CD14-positive monocyte (primary cell): ENCODE measurements around the gene NEK2. TPM values are rescaled to one million over a fixed set of nuclear protein-coding genes. Genes with fewer than 3 reads are reported as not detected.

Source experiments
- DNase-seq, 3 donors: peaks; one replicate each; pipeline ENCODE4 v3.0.0-alpha.2; 2011 to 2022
- H2AFZ ChIP-seq: 2 replicates; pipeline ENCODE4 v1.6.0; 2012; ENCODE audit warnings: mild to moderate bottlenecking, low read depth, low read length, inconsistent platforms; ENCODE audit not compliant: insufficient read depth, poor library complexity, severe bottlenecking
- H3K27ac ChIP-seq, 2 donors: 1 replicate in 1 of 2; 2 replicates in 1 of 2; pipeline ENCODE4 v1.5.1; 2012 to 2013; ENCODE audit warnings: low read length in 2 of 2, control low read depth in 1 of 2, inconsistent platforms in 1 of 2, low read depth in 1 of 2, mild to moderate bottlenecking in 1 of 2
- H3K27me3 ChIP-seq, 2 donors: one replicate each; pipeline versions ENCODE4 v1.6.0 to v1.6.1; 2011 to 2013; ENCODE audit warnings: low read length in 2 of 2; ENCODE audit not compliant: control insufficient read depth in 2 of 2, insufficient read depth in 2 of 2
- H3K36me3 ChIP-seq, 2 donors: replicated peaks in 1 of 2; 1 replicate in 1 of 2; 2 replicates in 1 of 2; pipeline versions ENCODE4 v1.5.1 to v1.6.1; 2012 to 2013; ENCODE audit warnings: low read length in 2 of 2, control low read depth in 1 of 2, inconsistent platforms in 1 of 2, mild to moderate bottlenecking in 1 of 2; ENCODE audit not compliant: insufficient read depth in 2 of 2, control insufficient read depth in 1 of 2
- H3K4me1 ChIP-seq, 2 donors: 1 replicate in 1 of 2; 2 replicates in 1 of 2; pipeline versions ENCODE4 v1.5.1 to v1.6.1; 2012 to 2013; ENCODE audit warnings: low read length in 2 of 2, control low read depth in 1 of 2, inconsistent platforms in 1 of 2, mild to moderate bottlenecking in 1 of 2, moderate library complexity in 1 of 2; ENCODE audit not compliant: insufficient read depth in 2 of 2, control insufficient read depth in 1 of 2
- H3K4me2 ChIP-seq: replicated peaks from 2 replicates; pipeline ENCODE3; 2012; ENCODE audit warnings: low read length, moderate library complexity, mild to moderate bottlenecking; ENCODE audit not compliant: poor library complexity, severe bottlenecking; ENCODE audit errors: extremely low read depth
- H3K4me3 ChIP-seq, 3 experiments: fragments of 200-600 bp in 1 of 3; sonication (generic) in 1 of 3; replicated peaks in 1 of 3; 1 replicate in 2 of 3; 2 replicates in 1 of 3; pipeline ENCODE4 v1.5.1; 2011 to 2013; ENCODE audit warnings: low read length in 3 of 3, mild to moderate bottlenecking in 3 of 3, control low read depth in 2 of 3, low read depth in 2 of 3, inconsistent platforms in 1 of 3, moderate library complexity in 1 of 3
- H3K79me2 ChIP-seq: 2 replicates; pipeline ENCODE4 v1.6.0; 2012; ENCODE audit warnings: mild to moderate bottlenecking, control low read depth, inconsistent platforms, low read length, moderate library complexity; ENCODE audit not compliant: insufficient read depth
- H3K9ac ChIP-seq: 2 replicates; pipeline ENCODE4 v1.6.0; 2017; ENCODE audit warnings: low read length, mild to moderate bottlenecking; ENCODE audit not compliant: insufficient read depth, poor library complexity, severe bottlenecking
- H3K9me3 ChIP-seq, 2 donors: replicated peaks in 1 of 2; 1 replicate in 1 of 2; 2 replicates in 1 of 2; pipeline versions ENCODE4 v1.5.1 to v1.6.1; 2012 to 2013; ENCODE audit warnings: low read length in 2 of 2, control low read depth in 1 of 2; ENCODE audit not compliant: control insufficient read depth in 1 of 2, insufficient read depth in 1 of 2
- H4K20me1 ChIP-seq: 2 replicates; pipeline ENCODE4 v1.6.0; 2012; ENCODE audit warnings: mild to moderate bottlenecking, low read length, control low read depth, moderate library complexity; ENCODE audit not compliant: insufficient read depth
- H3K27ac Mint-ChIP-seq, 7 donors: one replicate each; pipeline ENCODE4 v1.8.0; 2020; ENCODE audit warnings: mild to moderate bottlenecking in 7 of 7, mixed read lengths in 7 of 7, moderate library complexity in 6 of 7, inconsistent platforms in 2 of 7
- H3K27me3 Mint-ChIP-seq, 3 donors: one replicate each; pipeline ENCODE4 v1.8.0; 2021 to 2022; ENCODE audit warnings: low read depth in 3 of 3, mild to moderate bottlenecking in 3 of 3, mixed read lengths in 3 of 3, moderate library complexity in 3 of 3, inconsistent platforms in 1 of 3
- H3K36me3 Mint-ChIP-seq, 2 donors: one replicate each; pipeline ENCODE4 v1.8.0; 2020; ENCODE audit warnings: mixed read lengths in 2 of 2, inconsistent platforms in 1 of 2, mild to moderate bottlenecking in 1 of 2
- H3K4me1 Mint-ChIP-seq: one replicate; pipeline ENCODE4 v1.8.0; 2020; ENCODE audit warnings: mild to moderate bottlenecking, mixed read lengths
- H3K4me3 Mint-ChIP-seq, 2 donors: one replicate each; pipeline ENCODE4 v1.8.0; 2020; ENCODE audit warnings: mild to moderate bottlenecking in 2 of 2, mixed read lengths in 2 of 2, moderate library complexity in 1 of 2
- H3K9me3 Mint-ChIP-seq, 7 donors: one replicate each; pipeline ENCODE4 v1.8.0; 2020 to 2022; ENCODE audit warnings: mixed read lengths in 7 of 7, mild to moderate bottlenecking in 6 of 7, moderate library complexity in 6 of 7, inconsistent platforms in 2 of 7
- WGBS: methylation state at CpG from one replicate; pipeline ENCODE4 v1.1.5; 2013; ENCODE audit warnings: missing lambda C conversion rate; ENCODE audit not compliant: insufficient coverage; 5-methylcytosine and 5-hydroxymethylcytosine counted together
- intact Hi-C, 2 donors: fragments of 100-400 bp; cut with micrococcal nuclease; formaldehyde crosslinking; loops; one replicate each; pipeline versions ENCODE4 v1.15.0 to v1.15.1; 2023
- polyA plus RNA-seq, 3 donors: library from polyadenylated mRNA; depleted of rRNA in 1 of 3; unstranded in 2 of 3; stranded (reverse) in 1 of 3; fragments of 300-500 nt in 2 of 3; fragments of >200 nt in 1 of 3; fragmentation: Illumina TruSeq in 2 of 3; gene quantifications; 1 replicate in 2 of 3; 2 replicates in 1 of 3; pipeline ENCODE4 v1.2.3, GENCODE V29; 2012 to 2021
- TF ChIP-seq, protein P1 (sequence below): fragments of 200-600 bp; IDR thresholded peaks from one replicate; pipeline ENCODE4 v1.8.0; 2022; ENCODE audit warnings: antibody characterized with exemption, mild to moderate bottlenecking

NEK2 gene
- polyA plus RNA-seq, 3 donors: not detected

DNA sequence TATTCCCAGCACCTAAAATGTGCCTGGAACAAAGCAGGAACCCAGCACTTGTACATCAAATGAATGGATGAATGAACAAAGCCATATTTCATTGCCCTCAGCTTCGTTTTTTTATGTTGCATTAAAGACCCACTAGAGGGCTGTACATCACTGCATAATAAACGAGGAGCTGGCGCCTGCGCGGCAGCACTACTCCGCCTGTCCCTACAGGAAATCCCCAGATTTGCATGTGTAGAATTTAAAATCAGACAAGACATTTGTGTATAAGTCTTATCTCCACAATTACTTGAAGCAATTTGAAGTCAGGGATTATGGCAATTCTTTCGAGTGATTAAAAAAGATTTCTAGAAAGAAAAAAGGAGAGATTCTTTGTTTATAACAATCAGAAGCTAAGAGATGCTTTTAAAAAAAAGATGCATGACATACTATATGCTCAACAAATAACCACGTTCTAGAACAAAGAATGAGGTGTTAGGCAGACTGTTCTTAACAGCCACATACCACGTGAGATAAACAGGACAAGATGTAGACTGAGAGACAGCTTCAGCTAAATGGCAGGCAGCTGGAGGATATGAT, 5.4 kb upstream of the NEK2 start:
- H3K4me2 ChIP-seq: no peak overlapping the region
- peaks cover 0 to 7% (median 5%) of the 10 kb centered on the region in 3 donors for H3K27me3 Mint-ChIP-seq
- no peaks in the 10 kb centered on the region for H3K9me3 ChIP-seq
- TF ChIP-seq, protein P1, sequence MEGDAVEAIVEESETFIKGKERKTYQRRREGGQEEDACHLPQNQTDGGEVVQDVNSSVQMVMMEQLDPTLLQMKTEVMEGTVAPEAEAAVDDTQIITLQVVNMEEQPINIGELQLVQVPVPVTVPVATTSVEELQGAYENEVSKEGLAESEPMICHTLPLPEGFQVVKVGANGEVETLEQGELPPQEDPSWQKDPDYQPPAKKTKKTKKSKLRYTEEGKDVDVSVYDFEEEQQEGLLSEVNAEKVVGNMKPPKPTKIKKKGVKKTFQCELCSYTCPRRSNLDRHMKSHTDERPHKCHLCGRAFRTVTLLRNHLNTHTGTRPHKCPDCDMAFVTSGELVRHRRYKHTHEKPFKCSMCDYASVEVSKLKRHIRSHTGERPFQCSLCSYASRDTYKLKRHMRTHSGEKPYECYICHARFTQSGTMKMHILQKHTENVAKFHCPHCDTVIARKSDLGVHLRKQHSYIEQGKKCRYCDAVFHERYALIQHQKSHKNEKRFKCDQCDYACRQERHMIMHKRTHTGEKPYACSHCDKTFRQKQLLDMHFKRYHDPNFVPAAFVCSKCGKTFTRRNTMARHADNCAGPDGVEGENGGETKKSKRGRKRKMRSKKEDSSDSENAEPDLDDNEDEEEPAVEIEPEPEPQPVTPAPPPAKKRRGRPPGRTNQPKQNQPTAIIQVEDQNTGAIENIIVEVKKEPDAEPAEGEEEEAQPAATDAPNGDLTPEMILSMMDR: peak; percentile 77
- H3K4me3 Mint-ChIP-seq: no peak overlapping the region
- 0% methylated on average over 1 of the region's 9 CpGs for WGBS
- no peaks in the 10 kb centered on the region for H4K20me1 ChIP-seq
- no peaks in the 10 kb centered on the region for H3K36me3 ChIP-seq
- peaks cover 8% of the 10 kb centered on the region for H3K4me1 Mint-ChIP-seq
- intact Hi-C loops: loop anchor here in 1 of 2 donors (10.0 kb wide), 1 partner anchor 354 kb away; the partner anchor contains the start of genes DTL and INTS7
- no peaks in the 10 kb centered on the region for H3K79me2 ChIP-seq
- peak overlapping the region in 1 of 7 donors; percentile 29 for H3K27ac Mint-ChIP-seq
- no peaks in the 10 kb centered on the region for H3K27me3 ChIP-seq
- no peaks in the 10 kb centered on the region for H3K36me3 Mint-ChIP-seq
- DNase-seq: peak; percentile 64 to 76 (median 76)
- H3K4me1 ChIP-seq: peaks cover 2 to 4% of the 10 kb centered on the region in 2 donors
- H3K4me3 ChIP-seq: no peak overlapping the region
- no peaks in the 10 kb centered on the region for H3K9me3 Mint-ChIP-seq
- no peak overlapping the region for H3K9ac ChIP-seq
- H3K27ac ChIP-seq: no peak overlapping the region
- no peak overlapping the region for H2AFZ ChIP-seq

DNA sequence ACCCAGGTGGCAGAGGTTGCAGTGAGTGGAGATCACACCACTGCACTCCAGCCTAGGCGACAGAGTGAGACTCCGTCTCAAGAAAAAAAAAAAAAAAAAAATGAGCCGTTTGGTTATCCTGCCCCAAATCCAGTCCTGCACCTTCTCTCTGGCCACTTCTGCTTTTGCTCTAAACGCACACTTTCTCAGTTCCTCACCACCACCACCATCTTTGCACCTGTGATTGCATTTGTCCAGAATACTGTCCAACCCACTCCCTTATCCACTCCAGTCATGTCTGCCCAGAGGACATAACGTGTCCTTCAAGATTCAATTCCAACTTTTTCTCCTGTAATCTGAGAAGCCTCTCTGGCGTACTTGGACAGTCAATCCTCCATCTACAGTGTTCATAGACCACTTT, 2.2 kb upstream of the NEK2 start:
- H3K36me3 Mint-ChIP-seq: peaks cover 0 to 10% of the 10 kb centered on the region in 2 donors
- no peak overlapping the region for H3K4me2 ChIP-seq
- 38% methylated on average over 5 of the region's 6 CpGs for whole genome bisulfite sequencing

More for the DNA sequence above, 2.2 kb upstream of the NEK2 start:
- peaks cover 16 to 23% of the 10 kb centered on the region in 2 donors for H3K4me1 ChIP-seq
- no peaks in the 10 kb centered on the region for H3K9me3 ChIP-seq
- no peak for DNase-seq
- no peaks in the 10 kb centered on the region for H3K9me3 Mint-ChIP-seq
- TF ChIP-seq, protein P1: no peak
- no peak overlapping the region for H2AFZ ChIP-seq
- H3K27ac ChIP-seq: no peak overlapping the region
- intact Hi-C loops: no loop called here
- H3K79me2 ChIP-seq: peaks cover 27% of the 10 kb centered on the region
- H3K27me3 Mint-ChIP-seq: peaks cover 0 to 2% (median 2%) of the 10 kb centered on the region in 3 donors
- no peaks in the 10 kb centered on the region for H3K27me3 ChIP-seq
- H4K20me1 ChIP-seq: no peaks in the 10 kb centered on the region
- H3K4me3 Mint-ChIP-seq: peak overlapping the region in 1 of 2 donors; percentile 5
- peaks cover 0 to 8% of the 10 kb centered on the region in 2 donors for H3K36me3 ChIP-seq
- H3K27ac Mint-ChIP-seq: no peak overlapping the region
- no peak overlapping the region for H3K4me3 ChIP-seq
- H3K9ac ChIP-seq: no peak overlapping the region
- H3K4me1 Mint-ChIP-seq: peaks cover 26% of the 10 kb centered on the region
